Measurements from ENCODE around the gene ITGA2. TPM values are rescaled to one million over a fixed set of nuclear protein-coding genes. Genes with fewer than 3 reads are reported as not detected.

Gene ITGA2
- total and polyA plus RNA-seq, 7 donors: 0.10 to 0.91 (median 0.64) TPM

GRCh38 chr5:53112909-53113308, 123.8 kb downstream of the ITGA2 start:
- H3K4me3 ChIP-seq: no peak overlapping the region
- H3K9me3 ChIP-seq: no peaks in the 10 kb centered on the region
- 84 to 88% (median 85%) methylated on average over 3 of the region's 3 CpGs for WGBS, 3 donors
- no peaks in the 10 kb centered on the region for H3K27me3 ChIP-seq (ENCODE audit: insufficient read depth in 3 of 3, low read length in 2 of 3)
- H3K27ac ChIP-seq: no peak overlapping the region
- TF ChIP-seq CTCF (IDR thresholded peaks at IDR 0.05): no peak
- ATAC-seq: no peak
- intact Hi-C loops (cut with DNase I): no loop called here
- DNase-seq: no peak
- peaks cover 0 to under 1% of the 10 kb centered on the region in 2 donors for H3K36me3 ChIP-seq (ENCODE audit: insufficient read depth in 1 of 2, low read depth in 1 of 2)
- H3K4me1 ChIP-seq: peaks cover 18% of the 10 kb centered on the region

- Histone ChIP-seq H3K9me3 (no peaks in the 10 kb centered on the region), H3K4me3 (no peak overlapping the region), H3K27me3 (ENCODE audit: insufficient read depth in 3 of 3, low read length in 2 of 3) (no peaks in the 10 kb centered on the region), H3K4me1 (peaks cover 9% of the 10 kb centered on the region), H3K36me3 (ENCODE audit: insufficient read depth in 1 of 2, low read depth in 1 of 2) (no peaks in the 10 kb centered on the region), H3K27ac (no peak overlapping the region)
- DNase-seq (no peak), ATAC-seq (no peak)
- no peak for TF ChIP-seq CTCF (IDR thresholded peaks at IDR 0.05)
- intact Hi-C loops (cut with DNase I): no loop called here
- WGBS, 3 donors: 82 to 87% (median 83%) methylated on average over 9 of the region's 9 CpGs
These were observed 124.8 kb downstream of the ITGA2 start for GRCh38 chr5:53113947-53114346.

GRCh38 chr5:53114988-53115387, 125.8 kb downstream of the ITGA2 start:
- intact Hi-C loops (cut with DNase I): no loop called here
- Histone ChIP-seq H3K4me1 (peaks cover 9% of the 10 kb centered on the region), H3K9me3 (no peaks in the 10 kb centered on the region), H3K27ac (no peak overlapping the region), H3K27me3 (ENCODE audit: insufficient read depth in 3 of 3, low read length in 2 of 3) (no peaks in the 10 kb centered on the region), H3K4me3 (no peak overlapping the region), H3K36me3 (ENCODE audit: insufficient read depth in 1 of 2, low read depth in 1 of 2) (no peaks in the 10 kb centered on the region)
- TF ChIP-seq CTCF (IDR thresholded peaks at IDR 0.05): no peak
- ATAC-seq (no peak), DNase-seq (no peak)

GRCh38 chr5:53116597-53116996, 127.4 kb downstream of the ITGA2 start:
- intact Hi-C loops (cut with DNase I): no loop called here
- DNase-seq: no peak
- TF ChIP-seq CTCF (IDR thresholded peaks at IDR 0.05): no peak
- H3K4me1 ChIP-seq: no peaks in the 10 kb centered on the region
- no peaks in the 10 kb centered on the region for H3K27me3 ChIP-seq (ENCODE audit: insufficient read depth in 3 of 3, low read length in 2 of 3)
- no peaks in the 10 kb centered on the region for H3K9me3 ChIP-seq
- 66 to 95% (median 88%) methylated on average over 1 of the region's 1 CpG for WGBS, 3 donors
- H3K4me3 ChIP-seq: no peak overlapping the region
- no peaks in the 10 kb centered on the region for H3K36me3 ChIP-seq (ENCODE audit: insufficient read depth in 1 of 2, low read depth in 1 of 2)
- no peak overlapping the region for H3K27ac ChIP-seq
- no peak for ATAC-seq

- H3K4me3 ChIP-seq: no peak overlapping the region
- intact Hi-C loops (cut with DNase I): no loop called here
- WGBS, 3 donors: 79 to 85% (median 80%) methylated on average over 5 of the region's 5 CpGs
These were observed 129.7 kb downstream of the ITGA2 start for GRCh38 chr5:53118879-53119278.

More at GRCh38 chr5:53118879-53119278, 129.7 kb downstream of the ITGA2 start:
- Histone ChIP-seq H3K36me3 (ENCODE audit: insufficient read depth in 1 of 2, low read depth in 1 of 2) (no peaks in the 10 kb centered on the region), H3K27me3 (ENCODE audit: insufficient read depth in 3 of 3, low read length in 2 of 3) (no peaks in the 10 kb centered on the region), H3K27ac (no peak overlapping the region), H3K4me1 (no peaks in the 10 kb centered on the region), H3K9me3 (no peaks in the 10 kb centered on the region)
- DNase-seq: no peak
- TF ChIP-seq CTCF (IDR thresholded peaks at IDR 0.05): no peak
- no peak for ATAC-seq

Data from psoas muscle (tissue), 8 donors.